Measurements from ENCODE around the gene RBP3. TPM values are rescaled to one million over a fixed set of nuclear protein-coding genes. Genes with fewer than 3 reads are reported as not detected.

The RBP3 gene
- total RNA-seq, 1 experiment from 2014 or later: not detected

- TF ChIP-seq POLR2AphosphoS5 (IDR thresholded peaks at IDR 0.05; ENCODE audit: low read depth, low read length) (no peak), REST (IDR thresholded peaks at IDR 0.05; ENCODE audit: insufficient read depth in 1 of 2, low read depth in 2 of 2, low read length in 1 of 2) (no peak), CTCF (IDR thresholded peaks at IDR 0.05) (no peak), TCF7L2 (IDR thresholded peaks at IDR 0.05; ENCODE audit: low read depth, low read length) (no peak), SIN3A (IDR thresholded peaks at IDR 0.05; ENCODE audit: borderline replicate concordance, insufficient read depth, low read depth, low read length) (no peak)
- H3K36me3 ChIP-seq (ENCODE audit: control insufficient read depth, insufficient read depth, low read length): no peaks in the 10 kb centered on the region
- no peak overlapping the region for H3K4me3 ChIP-seq (ENCODE audit: low read depth in 2 of 2, low read length in 2 of 2)
- no TSS peak for BruUV-seq (replicated peaks)
- peaks cover 8% of the 10 kb centered on the region; the same call in 1 of the 2 replicates for H3K27me3 ChIP-seq (ENCODE audit: control insufficient read depth, insufficient read depth, low read length)
- ChIA-PET CTCF (no interaction called here), POLR2A (no interaction called here)
- no peaks in the 10 kb centered on the region for H3K4me1 ChIP-seq (ENCODE audit: control insufficient read depth, insufficient read depth, low read length)
- no peak for DNase-seq (ENCODE audit: low read depth, low spot score)
- no peak for ATAC-seq
- in situ Hi-C loops (cut with HindIII; ENCODE audit: low pct_unique_long_range_greater_than_20kb, low sequenced_read_pairs) (no loop called here), intact Hi-C loops (cut with micrococcal nuclease; ENCODE audit: unreplicated experiment) (no loop called here)
- no peaks in the 10 kb centered on the region for H3K9me3 ChIP-seq (ENCODE audit: control insufficient read depth, insufficient read depth, low read depth, low read length)
- no peak overlapping the region for H3K27ac ChIP-seq (ENCODE audit: low read length)
Observed at GRCh38 chr10:47321521-47322195, 26.5 kb upstream of the RBP3 start.

- H3K36me3 ChIP-seq (ENCODE audit: control insufficient read depth, insufficient read depth, low read length): no peaks in the 10 kb centered on the region
- H3K4me3 ChIP-seq (ENCODE audit: low read depth in 2 of 2, low read length in 2 of 2): no peak within 1 kb of the TSS
- H3K27me3 ChIP-seq (ENCODE audit: control insufficient read depth, insufficient read depth, low read length): peaks cover 8% of the 10 kb centered on the region; the same call in 1 of the 2 replicates
- ATAC-seq (no peak), DNase-seq (ENCODE audit: low read depth, low spot score) (no peak)
- ChIA-PET POLR2A (interaction anchor here (0.5 kb wide), 1 partner anchor 281 kb away, joined by 4 read pairs; no protein-coding TSS in a partner anchor), CTCF (no interaction called here)
- no TSS peak for BruUV-seq (replicated peaks)
- H3K9me3 ChIP-seq (ENCODE audit: control insufficient read depth, insufficient read depth, low read depth, low read length): no peaks in the 10 kb centered on the region
- intact Hi-C loops (cut with micrococcal nuclease; ENCODE audit: unreplicated experiment): no loop called here
- TF ChIP-seq CTCF (IDR thresholded peaks at IDR 0.05) (no peak), POLR2AphosphoS5 (IDR thresholded peaks at IDR 0.05; ENCODE audit: low read depth, low read length) (no peak), TCF7L2 (IDR thresholded peaks at IDR 0.05; ENCODE audit: low read depth, low read length) (no peak), REST (IDR thresholded peaks at IDR 0.05; ENCODE audit: insufficient read depth in 1 of 2, low read depth in 2 of 2, low read length in 1 of 2) (no peak), SIN3A (IDR thresholded peaks at IDR 0.05; ENCODE audit: borderline replicate concordance, insufficient read depth, low read depth, low read length) (no peak)
- in situ Hi-C loops (cut with HindIII; ENCODE audit: low pct_unique_long_range_greater_than_20kb, low sequenced_read_pairs): no loop called here
- H3K27ac ChIP-seq (ENCODE audit: low read length): no peak within 1 kb of the TSS
- H3K4me1 ChIP-seq (ENCODE audit: control insufficient read depth, insufficient read depth, low read length): no peaks in the 10 kb centered on the region
Observed at GRCh38 chr10:47322300-47323061, 25.7 kb upstream of the RBP3 start, which contains the start of gene GDF2. TSS of gene GDF2 (plus strand) at chr10:47322454. CDS start at chr10:47322669, 215 bp downstream.
